ENCODE measurements around the gene VOPP1.
"Not testable (repeated sequence)": the region's sequence is repeated elsewhere in the genome, so short reads cannot be mapped to it uniquely, and the experiment has no call there.

The VOPP1 gene

DNA sequence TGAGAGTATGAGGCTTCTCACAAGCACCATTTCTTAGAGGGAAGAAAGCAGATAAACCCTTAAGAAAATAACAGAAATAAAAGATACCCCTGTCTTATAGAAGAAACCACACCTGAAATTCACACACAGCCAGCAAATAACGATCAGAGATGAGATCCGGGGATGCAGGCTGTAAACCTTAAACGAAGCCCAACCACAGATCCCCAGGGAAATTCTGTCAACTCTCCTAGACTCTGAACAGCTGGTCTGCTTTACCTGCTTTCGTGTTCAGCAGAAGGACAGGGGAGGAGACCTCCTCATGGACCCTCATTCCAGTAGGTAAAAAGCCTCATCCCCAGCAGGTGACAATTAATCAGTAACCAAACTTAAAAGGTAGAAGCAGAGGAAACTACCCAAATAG, 45.0 kb downstream of the VOPP1 start:
- no peak for DNase-seq

DNA sequence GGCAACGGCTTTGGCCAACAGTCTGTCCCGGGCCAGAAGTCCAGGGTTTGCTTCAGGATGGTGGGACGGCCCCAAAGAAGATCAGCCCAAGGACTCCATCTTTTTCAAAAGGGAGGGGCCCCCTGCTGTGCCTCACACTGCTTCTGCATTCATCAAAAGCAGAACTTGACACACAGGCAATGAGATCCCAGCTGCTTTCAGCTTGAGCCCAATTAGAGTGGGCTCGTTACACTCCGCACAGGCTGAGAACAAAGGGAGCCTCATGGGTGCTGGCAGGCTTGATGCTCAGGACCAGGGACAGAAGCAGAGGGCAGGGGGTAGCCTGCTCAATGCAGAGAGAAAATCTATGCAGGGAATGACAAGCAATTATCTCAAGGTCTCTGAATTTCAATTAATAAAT, 45.5 kb downstream of the VOPP1 start:
- DNase-seq, result no peak

DNA sequence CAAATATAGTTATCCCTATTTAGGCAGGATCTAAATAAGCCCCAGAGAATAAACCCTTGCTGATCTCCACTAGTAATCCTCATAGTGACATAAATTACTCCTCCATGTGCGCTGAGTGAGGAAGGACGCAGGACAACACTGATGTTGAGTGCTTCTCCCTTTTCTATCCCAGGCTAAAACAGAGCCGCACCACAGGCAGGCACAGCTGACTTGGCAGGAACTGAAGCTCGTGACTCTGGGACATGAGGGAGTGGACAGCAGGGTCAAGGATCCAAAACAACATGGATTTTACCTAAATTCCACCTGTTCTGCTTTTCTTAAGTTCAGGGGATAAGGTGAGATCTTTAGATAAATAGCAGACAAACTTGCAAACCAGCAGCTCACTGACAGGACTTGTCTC, 46.0 kb downstream of the VOPP1 start:
- DNase-seq, result no peak

DNA sequence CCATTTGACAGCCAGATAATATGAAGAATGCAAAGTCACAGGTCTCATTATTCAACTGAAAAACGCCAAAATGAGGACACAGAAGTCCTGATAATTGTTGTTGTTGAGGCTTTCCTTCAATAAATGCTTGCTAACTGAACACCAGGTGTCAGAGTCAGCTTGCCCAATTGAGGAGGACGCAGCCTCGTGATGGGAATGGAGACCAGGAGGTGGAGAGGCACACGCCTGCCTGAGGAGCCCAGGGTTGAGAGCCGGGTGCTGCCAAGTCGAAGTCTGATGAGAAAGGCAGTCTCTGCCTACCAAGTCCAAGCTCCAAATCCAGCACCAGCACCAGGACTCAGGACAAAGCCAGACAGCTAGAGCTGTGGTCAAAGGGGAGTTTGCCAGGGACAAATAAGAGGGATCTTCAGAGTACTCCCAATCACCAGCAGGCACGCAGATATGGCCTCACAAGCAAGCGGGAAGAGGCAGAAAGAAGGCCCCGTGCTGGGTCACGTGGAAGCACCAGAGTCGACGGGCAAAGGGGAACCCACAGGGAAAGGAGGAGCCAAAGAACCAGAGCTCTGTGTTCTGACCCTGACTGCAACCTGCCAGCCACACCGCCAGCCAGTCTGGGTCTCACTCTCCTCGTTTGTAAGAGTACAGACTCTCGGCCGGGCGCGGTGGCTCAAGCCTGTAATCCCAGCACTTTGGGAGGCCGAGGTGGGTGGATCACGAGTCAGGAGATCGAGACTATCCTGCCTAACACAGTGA, 47.6 kb downstream of the VOPP1 start:
- DNase-seq, result no peak

DNA sequence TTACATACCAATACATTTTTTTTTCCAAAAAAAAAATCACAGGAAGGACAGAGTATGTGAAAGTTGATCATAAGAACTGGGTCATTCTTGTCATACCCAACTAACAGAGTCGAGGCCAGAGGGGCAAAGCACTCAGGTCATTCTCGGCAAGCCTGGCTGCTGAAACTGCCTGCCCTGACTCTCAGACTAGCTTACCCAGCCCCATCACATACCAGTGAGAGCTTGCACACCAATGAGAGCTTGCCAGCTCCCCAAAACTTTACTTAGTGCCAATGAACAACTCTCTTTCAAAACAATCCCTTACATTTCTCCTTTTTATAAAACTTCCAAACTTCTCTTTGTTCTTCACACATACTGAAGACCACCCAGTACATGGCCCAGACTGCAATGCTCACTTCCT, 48.9 kb downstream of the VOPP1 start:
- DNase-seq, result no peak

DNA sequence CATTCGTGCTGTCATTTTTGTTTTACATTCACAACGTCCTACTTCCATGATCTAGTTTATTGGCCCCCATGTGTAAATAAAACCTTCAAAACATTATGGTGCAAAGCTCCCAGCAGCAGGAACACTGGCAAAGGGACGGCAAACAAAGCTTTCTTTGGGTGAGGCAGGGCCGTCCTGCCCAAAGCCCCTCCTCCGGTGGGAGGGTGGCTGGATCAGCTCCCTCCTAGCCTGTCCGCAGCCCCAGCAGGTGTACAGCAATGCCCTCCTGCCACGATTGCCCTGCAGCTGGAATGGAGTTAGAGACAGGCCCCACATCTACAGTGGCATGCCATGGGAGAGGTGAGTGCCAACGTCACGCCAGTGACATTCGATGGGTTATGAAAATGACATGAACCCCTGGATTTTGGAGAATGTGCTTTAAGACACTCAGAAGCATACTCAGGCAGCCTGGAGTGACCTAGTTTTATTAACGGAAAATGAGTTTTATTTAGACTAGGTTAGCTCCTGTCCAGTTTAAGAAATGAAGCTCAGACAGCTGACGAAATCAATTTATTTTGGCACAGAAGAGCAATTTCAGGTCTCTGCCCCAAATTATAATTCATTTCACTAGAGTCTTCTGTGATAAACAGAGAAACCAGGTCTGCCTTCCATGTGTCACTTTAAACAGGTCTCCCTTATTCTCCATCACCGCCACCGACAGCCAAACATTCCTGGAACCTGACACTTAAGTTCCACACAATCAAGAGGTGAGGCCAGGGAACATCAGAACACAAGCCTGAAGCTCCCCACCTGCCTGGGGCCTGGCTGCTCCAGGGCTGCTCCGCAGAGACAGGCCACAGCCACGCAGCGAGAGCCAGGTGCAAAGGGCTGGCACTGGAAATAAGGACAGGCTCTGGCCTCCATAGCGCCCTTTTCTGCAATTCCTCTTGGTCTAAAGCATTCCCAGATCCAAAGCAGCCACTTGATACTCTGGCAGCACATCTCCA, 50.1 kb downstream of the VOPP1 start:
- no peak for DNase-seq

DNA sequence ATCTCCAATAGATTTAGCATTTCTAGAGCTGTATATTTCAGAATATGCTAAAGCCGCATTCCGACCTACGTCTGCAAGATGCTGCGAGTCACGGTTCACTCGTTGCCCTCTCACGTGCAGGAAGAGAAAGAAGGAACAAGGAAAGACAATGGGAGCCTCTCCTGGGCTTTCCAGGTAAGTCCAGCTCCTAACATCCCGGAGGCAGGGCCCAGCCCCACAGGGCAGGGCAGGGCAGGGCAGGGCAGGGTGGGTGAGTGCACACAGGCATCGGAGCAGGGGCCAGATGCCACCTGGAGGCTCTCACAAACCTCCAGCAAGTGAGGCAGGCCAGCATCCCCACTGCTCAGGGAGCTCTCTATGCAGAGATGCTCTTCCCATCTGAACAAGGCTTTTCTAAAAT, 50.8 kb downstream of the VOPP1 start:
- no peak for DNase-seq

DNA sequence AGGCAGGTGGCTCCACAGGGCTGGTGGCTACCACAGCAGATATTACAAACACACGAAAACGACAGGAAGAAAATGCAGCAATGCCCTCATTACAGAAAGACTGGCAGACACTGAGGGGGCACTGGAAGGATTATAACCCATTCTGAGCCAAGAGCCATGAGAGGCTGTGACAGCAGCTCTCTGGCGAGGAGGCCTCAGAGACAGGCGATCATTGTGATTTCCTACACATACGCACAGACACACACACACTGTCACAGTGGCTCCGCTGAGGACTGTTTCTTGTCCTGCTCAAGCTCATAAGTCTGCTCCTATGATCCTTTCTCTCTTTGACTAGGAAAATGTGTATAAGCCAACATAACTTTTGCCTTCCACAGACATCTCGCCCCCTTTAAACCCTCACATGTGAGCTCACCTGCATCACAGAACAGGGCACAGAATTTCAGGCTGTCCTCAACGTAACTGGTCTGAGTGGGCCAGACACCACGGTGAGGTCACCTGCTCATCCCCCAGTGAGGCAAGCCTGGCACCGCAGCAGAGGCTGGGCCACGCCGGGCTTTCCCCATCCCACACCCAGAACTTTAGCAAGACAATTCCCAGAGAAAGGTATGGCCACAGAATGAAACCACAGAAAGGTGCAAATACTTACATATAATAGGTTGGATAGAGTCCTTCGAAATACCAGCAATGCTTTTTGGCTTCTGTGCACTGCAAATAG, 51.7 kb downstream of the VOPP1 start:
- DNase-seq, result no peak

DNA sequence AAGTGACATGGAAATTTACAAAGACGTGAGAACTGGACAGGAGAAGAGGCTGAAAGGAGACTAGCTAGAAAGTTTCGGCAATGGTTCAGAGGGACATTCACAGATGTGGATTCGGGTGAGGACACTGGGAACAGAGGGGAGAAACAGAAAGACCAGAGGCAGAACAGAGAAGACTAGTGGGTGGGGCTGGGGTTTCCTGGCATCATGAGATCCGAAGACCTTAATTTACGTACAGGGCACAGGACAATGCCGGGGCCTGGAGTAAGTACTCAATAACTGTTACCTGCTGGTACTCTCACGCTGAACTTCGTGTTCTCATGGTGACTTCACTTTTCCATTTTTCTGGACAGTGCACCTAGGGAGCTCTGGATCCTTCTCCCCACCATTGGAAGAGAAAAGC, 53.5 kb downstream of the VOPP1 start:
- no peak for DNase-seq

DNA sequence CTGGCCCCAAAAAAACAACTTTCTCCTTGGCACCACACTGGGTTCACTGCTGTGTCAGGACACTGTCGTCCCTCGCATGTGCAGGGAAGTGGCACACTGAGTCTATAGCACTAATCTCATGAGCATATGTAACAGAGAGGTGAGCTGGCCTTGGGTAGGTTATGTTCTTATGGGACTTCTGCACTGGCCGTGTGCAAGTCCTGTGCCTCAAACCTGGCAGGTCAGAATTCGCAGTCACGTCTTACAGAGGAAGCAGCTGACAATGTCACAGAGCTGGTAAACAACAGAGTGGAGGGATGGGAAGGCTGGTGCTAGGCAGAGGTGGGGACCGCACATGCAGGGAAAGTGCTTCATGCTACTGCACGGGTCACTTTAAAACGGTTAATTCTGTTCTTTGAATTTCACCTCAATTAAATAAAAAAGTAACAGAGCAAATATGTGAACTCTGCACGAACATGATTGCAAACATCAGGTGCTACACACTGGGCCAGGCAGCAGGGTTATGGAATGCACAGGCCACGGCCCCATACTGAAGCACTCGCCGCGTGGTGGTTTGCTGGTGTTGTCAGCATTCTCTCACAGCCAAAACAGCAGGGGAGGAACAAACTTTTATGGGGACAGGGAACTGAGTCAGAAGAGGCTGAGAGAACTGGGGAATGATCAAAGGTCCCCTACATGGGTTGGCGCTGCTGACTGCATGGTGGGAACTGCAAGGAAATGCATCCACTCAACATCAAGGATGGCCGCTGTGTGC, 54.2 kb downstream of the VOPP1 start:
- DNase-seq, result no peak

DNA sequence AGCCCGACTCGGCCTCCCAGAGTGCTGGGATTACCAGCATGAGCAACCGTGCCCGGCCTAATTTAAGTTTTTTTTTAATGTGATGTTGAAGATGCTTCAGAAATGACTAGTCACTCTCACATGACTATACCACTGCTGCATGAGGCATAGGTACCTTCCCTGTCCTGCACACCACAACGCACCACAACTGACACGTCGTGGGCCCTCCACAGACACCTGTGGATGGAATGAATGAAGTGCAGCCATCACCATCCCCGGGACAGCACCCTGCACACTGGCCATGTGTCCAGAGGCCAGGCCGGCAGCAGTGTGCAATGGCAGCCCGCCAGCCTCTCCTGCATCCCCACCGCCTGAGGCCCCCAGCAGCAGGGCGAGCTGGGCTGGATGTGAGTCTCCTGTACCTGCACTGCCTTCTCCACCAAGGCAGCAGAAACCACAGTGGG, 55.1 kb downstream of the VOPP1 start:
- no peak for DNase-seq

DNA sequence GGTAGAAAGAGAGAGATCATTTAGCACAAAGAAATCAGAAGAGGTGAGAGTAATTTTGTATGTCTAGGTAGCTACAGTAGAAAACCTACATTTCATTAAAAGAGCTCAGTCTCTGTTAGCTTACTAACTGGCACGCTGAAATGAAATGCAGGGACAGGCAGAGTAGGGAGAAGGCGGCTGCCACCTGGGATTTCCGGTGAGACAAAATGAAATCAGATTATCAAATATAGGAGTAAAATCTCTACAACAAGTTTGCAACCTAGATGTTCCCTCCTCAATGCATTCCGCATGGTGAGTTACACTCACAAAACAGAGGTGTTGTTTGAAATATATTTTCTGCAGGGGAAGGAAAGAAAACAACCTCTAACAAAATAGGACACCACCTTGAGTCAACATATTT, 55.9 kb downstream of the VOPP1 start:
- no peak for DNase-seq

DNA sequence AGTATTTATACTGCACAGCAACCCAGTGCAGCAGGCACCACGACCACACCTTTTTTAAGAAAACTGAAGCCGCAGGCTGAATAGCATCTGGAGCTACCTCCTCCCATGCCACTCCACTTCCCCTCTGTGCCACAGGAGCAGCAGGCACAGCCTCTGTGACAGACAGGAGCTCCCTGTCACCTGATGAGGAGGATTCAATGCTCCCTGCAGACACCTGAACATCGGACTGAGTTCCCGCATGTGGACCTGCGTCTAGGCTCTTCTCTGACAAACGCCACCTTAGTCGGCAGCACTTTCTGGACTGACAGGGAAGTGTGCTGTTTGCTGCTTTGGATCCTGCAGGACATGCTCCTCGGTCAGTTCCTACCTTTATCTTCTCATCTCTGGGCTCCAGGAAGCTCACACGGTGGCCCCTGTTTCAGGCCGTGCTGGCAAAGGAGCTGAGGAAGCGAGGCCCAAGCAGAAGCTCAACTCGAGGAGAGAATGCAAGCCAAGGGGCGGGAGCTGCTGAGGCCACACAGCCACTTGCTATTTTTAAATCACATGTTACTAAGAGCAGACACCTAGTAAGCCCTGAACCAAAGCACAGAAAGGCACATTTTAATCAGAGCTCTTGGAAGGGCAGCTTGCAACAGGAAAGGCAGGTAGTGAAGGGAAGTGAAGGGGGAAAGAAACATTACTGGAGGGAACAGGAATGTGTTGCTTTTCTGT, 56.6 kb downstream of the VOPP1 start:
- DNase-seq, result no peak

DNA sequence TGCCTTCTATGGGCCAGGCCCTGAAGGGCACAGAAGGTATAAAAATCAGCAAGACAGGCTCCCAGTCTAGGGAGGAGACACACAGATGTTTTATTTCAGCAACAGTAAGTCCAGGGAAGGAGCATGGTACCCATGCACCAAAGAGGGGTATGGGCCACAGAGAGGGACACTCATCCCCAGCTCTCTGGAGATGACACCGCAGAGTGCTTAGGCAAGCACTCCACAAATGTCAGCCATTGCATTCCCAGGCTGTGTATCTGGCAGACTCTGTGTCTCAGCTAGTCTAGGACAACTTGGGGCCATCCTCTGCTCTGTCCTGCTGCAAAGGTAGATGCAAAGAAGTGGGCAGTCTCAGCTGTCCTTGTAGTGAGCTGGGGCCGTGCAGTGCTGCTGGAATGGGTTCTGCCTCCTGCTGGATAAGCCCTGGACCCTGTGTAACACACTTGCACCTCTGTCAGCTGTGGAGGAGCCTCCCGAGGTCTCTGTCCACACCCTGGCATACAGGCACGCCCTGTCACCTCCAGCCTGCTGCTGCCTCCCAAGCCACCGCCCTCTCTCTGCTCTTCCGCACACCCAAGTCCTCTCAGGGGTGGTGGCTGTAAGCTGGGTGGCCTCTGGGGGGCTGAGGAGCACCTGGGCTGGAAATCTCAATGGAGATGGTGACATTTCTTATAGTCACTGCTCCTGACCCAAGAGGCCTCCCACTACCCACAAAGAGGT, 57.6 kb downstream of the VOPP1 start:
- no peak for DNase-seq

DNA sequence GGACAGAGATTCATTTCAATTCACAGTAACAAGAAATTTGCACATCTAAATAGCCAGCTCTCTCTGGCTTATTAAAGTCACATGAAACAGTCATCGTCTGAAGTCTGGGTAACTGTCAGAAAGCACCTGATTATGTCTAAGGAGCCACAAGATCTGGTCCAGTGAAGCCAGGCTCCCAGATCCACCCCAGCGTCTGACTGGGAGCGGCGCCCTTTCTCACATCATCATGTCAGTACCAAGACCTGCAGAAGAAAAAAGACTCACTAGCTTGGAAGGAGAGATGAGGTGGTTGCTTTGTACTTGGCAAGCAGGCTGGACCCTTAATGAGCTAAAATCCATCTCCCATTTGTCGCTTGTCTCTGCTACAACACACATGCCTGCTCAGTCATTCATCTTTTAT, 58.4 kb downstream of the VOPP1 start:
- DNase-seq, result no peak

DNA sequence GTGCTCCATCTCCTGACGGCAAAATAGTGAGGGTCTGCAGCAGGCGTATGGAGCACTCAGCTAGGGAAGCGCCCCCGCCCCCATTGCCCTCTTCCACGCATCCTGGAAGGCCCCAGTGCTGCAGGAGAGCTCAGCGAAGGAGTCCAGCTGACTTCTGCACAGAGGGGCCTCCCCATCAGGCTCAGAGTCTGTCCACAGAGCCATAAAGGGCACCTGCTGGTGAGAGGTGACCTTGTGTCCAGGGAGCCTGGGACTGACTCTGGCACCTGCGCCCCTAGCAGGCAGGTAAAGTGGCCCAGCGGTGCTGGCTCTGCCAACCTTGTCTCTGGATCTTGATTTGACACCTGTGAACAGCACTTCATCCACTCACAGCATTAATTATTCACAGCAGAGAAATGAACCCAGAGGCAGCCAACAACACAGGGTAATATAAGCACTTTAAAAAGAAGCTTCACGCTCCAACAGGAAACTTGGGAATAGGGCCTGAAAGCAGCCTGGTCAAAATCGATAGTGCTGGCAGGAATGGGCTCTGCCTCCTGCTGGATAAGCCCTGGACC, 59.6 kb downstream of the VOPP1 start:
- DNase-seq, result no peak

DNA sequence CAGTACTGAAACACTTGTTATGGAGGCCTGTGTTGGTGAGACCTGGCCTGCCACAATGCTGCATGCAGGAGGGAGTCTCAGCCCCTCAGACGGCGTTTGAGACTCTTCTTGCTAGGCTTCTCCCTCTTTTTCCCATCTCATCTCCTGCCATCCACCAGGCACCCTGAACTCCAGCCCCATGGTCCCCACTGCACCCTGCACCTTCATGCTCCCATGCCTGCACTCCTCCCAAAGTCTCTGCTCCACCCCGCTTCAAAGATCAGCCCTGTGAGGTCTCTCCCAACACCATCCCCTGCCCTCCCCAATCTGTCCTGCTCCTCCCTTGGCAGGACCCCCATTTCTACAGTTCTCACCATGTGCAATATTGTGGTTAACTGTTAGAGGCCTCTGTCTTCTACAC, 61.7 kb downstream of the VOPP1 start:
- no peak for DNase-seq

DNA sequence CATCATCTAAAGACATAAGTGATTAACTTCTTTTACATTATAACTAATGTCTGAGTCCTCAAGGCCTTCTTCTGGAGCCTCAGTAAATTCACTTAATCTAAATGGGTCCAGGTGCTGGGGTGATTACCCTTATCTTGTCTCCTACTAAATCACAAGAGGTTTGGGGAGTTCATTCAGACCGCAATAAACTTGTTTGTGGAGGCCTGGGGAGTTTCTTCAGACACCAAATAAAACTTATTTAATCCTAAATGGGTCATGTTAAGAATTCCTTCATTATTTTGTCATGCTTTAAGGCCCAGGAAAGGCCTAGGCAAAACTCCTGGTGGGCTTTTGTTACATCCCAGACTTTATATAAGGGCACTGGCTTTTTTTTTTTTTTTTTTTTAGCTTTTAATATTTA, 62.1 kb downstream of the VOPP1 start:
- not testable (repeated sequence) for DNase-seq

DNA sequence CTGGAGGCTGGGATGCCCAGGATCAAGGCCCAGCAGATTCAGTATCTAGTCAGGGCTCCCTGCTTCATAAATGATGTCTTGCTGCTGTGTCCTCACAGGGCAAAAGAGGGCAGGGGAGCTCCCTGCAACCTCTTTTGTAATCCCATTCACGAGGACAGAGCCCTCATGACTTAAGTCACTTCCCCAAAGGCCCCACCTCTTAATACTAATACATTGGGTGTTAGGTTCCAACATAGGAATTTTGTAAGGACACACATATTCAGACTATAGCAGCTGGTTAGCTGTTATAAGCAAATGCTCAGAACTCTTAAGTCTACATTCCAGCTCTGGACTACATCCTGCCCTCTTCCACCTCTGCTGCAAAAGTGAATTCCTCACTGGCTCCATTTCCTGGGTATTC, 63.0 kb downstream of the VOPP1 start:
- DNase-seq, result no peak

DNA sequence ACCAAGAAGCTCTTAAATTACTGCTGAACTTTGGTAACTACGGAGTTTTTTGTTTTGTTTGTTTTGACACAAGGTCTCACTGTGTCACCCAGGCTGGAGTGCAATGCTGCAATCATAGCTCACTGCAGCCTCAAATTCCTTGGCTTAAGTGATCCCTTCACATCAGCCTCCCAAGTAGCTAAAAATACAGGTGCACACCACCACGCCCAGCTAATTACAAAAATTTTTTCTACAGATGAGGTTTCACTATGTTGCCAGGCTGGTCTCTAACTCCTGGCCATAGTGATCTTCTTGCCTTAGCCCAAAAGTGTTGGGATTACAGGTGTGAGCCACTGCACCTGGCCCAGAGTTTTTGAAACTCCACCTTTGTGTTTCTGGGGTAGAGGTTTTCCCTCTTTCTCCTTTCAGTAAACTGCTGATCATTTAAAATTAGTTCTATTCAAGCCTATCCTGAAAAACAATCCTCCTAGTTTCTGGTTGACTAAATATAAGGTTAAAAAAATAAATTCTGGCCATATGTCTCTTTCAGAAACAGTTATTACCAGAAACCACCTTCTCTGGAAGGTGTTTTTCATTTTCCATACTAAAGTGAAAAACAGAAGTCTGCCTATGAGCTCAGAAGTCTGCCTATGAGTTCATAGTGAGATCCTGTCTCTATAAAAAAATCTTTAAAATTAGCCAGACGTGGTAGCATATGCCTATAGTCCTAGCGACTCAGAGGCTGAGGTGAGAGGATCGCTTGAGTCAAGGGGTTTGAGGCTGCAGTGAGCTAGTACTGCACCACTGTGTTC, 63.9 kb downstream of the VOPP1 start:
- DNase-seq, result no peak

Measured in DMS79 (cell line).